GM21447 (cell line): Measurements from ENCODE around the gene NSMCE3.
"Not testable (repeated sequence)": the region's sequence is repeated elsewhere in the genome, so short reads cannot be mapped to it uniquely, and the experiment has no call there.

Experiments
- ATAC-seq: cut with Tn5 transposase; IDR thresholded peaks from one replicate; pipeline ENCODE4 v1.9.1; 2021; ENCODE audit not compliant: unreplicated experiment

Gene NSMCE3

GRCh38 chr15:29270169-29270955 is 740 bp upstream of the NSMCE3 start:
- peak; percentile 42 for ATAC-seq

GRCh38 chr15:29268706-29269484 is 727 bp downstream of the NSMCE3 start:
- peak; percentile 27 for ATAC-seq

- no peak for ATAC-seq
These were observed 3.5 kb downstream of the NSMCE3 start for GRCh38 chr15:29266052-29266582.

GRCh38 chr15:29263289-29263688 is 6.3 kb downstream of the NSMCE3 start:
- ATAC-seq: no peak

GRCh38 chr15:29262738-29263137 is 6.9 kb downstream of the NSMCE3 start:
- ATAC-seq: no peak

- no peak for ATAC-seq
These were observed 8.7 kb downstream of the NSMCE3 start for GRCh38 chr15:29260896-29261295.

GRCh38 chr15:29259233-29259632 is 10.4 kb downstream of the NSMCE3 start:
- no peak for ATAC-seq

GRCh38 chr15:29252234-29252633 is 17.4 kb downstream of the NSMCE3 start:
- ATAC-seq: no peak

GRCh38 chr15:29244544-29244943 is 25.1 kb downstream of the NSMCE3 start:
- ATAC-seq: no peak

GRCh38 chr15:29244123-29244522 is 25.5 kb downstream of the NSMCE3 start:
- no peak for ATAC-seq

GRCh38 chr15:29242456-29243242 is 27.0 kb downstream of the NSMCE3 start:
- ATAC-seq: no peak

GRCh38 chr15:29241207-29241606 is 28.4 kb downstream of the NSMCE3 start:
- ATAC-seq: no peak

GRCh38 chr15:29239395-29239794 is 30.2 kb downstream of the NSMCE3 start:
- no peak for ATAC-seq

GRCh38 chr15:29233566-29233965 is 36.1 kb downstream of the NSMCE3 start:
- ATAC-seq: no peak

- ATAC-seq: no peak
These were observed 43.0 kb downstream of the NSMCE3 start for GRCh38 chr15:29226436-29227208.

- ATAC-seq: no peak
These were observed 43.9 kb downstream of the NSMCE3 start for GRCh38 chr15:29225534-29226234.

GRCh38 chr15:29224987-29225363 is 44.6 kb downstream of the NSMCE3 start:
- ATAC-seq: not testable (repeated sequence)

GRCh38 chr15:29224235-29224986 is 45.2 kb downstream of the NSMCE3 start:
- not testable (repeated sequence) for ATAC-seq

GRCh38 chr15:29223640-29224039 is 46.0 kb downstream of the NSMCE3 start:
- no peak for ATAC-seq
